GM21619 (cell line): ENCODE measurements around the gene TSC1.

Experiments used
- ATAC-seq: cut with Tn5 transposase; IDR thresholded peaks from one replicate; pipeline ENCODE4 v1.9.1; 2021; ENCODE audit not compliant: unreplicated experiment

The TSC1 gene

DNA sequence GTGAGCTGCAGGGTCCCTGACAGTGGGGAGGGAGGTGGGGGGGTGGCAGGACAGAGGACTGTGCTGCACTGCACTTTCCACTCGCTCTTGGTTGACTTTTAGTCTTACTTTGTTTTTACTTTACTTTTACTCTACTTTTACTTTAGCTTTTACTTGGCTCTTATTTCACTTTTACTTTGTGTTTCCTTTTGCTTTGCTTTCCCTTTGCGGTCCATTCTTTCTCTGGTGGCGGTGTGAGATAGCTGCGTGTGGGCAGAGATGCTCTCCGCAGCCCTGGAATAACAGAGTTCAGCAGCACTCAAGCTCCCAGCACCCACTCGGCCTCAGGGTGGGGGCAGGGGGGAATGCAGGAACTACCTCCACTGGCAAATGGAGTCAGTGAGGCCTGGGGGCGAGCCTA is 71.0 kb downstream of the TSC1 start:
- ATAC-seq = no peak

DNA sequence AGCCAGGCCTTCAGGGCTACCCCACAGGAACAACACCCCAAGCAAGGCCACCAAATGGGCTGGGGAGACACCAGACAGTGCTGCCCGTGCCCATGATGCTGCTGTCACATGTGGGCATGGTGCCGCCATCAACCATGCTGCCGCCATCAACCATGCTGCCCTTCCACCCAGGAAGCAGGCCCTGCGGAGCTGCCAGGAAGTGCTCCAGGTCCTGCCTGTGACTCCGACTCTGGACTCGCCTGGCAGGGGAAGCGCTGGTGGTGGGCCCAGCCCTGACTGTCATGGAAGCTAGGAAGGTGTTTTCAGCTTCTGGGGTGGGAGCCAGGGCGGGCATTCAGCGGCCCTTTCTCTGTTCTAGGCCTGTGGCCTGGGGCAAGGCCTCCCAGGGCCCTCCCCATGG is 75.2 kb downstream of the TSC1 start:
- ATAC-seq = no peak

DNA sequence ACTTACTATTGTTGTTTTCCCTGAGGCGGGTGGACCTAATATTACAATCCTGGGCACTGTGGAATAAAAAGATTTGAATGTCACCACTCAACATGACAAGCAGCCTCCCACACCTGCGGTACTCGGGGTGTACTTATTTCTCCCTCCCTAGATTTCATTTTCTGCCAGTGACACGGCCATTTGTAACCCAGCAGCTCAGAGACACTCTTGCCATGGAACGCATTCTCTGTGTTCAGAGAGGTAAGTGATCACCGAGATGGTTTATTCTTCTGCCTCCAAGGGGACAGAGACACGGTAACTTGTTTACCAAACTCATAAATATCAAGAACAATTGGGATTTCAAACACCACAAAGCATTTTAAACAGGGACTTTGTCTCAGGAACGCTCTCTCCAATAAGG is 77.5 kb downstream of the TSC1 start:
- ATAC-seq = no peak

DNA sequence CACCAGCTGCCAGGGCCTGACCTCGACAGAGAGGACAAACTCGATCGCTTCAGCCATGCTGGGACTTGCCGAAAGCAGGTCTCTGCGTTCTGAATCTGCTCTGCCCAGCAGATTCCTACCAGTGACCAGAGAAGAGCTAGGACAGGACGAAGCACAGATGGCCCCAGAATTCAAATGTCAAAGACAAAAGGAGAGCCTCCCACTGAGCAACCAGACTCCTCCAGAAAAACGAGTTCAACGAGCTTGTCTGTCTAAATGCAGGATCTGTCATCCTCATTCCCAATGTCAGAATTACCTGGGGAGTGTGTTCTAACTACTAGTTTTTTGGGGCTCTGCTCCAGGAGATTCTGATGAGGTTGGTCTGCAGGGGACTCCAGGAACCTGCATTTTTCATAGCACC is 79.7 kb downstream of the TSC1 start:
- ATAC-seq = no peak

DNA sequence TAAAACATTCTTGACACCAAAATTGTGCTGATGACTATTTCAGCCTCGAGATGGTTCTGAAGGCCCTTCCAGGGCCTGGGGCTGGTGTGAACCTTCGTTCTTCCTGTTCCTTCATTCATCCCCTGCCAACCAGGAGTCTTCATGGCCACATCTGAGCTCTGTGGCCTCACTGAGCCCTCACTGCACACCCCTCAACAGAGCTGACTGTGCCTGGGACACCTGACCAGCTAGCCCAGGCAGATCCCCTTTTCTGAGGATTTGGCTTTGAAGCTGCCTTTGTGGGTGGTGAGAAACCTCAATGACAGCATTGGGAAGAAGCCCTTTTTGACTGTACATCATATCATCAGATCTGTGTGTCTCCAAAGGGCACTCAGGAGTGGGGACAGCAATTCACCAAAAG is 80.1 kb downstream of the TSC1 start:
- no peak for ATAC-seq

DNA sequence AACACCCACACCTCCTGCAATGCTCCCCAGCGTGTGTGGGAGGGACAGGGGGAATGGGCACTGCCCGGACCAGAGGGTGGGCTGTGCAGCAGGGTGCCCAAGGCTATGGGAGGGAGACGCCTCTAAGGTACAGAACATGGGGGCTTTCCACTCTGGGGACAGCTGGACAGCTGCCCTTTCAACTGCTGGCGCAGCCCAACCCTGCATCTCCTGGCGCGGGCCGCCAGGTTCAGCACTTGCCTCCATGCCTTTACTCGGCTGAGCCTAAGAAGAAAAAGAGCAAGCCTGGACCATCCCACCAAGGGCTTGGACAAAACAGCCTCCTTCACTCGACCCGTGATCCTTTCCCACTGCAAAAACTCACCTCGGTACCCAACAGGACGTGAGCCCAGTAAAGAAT is 81.3 kb downstream of the TSC1 start:
- ATAC-seq = no peak

DNA sequence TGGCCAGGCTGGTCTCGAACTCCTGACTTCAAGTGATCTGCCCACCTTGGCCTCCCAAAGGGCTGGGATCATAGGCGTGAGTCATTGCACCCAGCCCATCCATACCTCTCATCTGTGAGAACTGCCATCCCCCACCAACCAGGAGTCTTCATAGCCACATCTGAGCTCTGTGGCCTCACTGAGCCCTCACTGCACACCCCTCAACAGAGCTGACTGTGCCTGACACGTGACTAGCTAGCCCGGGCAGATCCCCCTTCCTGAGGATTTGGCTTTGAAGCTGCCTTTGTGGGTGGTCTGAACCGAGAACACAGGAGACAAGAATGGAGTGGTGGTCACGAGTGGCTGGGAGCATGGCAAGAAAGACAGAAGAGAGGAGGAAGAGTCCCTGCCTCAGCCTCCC is 81.9 kb downstream of the TSC1 start:
- no peak for ATAC-seq

DNA sequence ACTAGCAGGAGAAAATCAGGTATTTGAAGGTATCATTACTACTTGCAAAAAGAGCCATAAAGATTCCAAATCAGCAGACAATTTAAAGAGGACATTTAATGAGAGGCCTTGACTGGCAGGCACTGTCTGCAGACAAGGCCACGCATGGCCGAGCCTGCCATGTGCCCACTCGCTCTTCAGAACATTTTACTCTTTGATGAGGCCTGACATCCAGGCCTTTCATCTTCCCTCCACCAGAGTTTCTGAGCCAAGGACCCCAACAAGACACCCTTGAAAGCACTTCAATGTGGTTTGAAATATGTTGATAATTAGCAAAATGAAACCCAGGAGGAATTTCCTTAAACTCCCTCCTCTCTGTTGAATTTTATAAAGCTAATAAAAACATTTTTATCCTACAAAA is 82.8 kb downstream of the TSC1 start:
- no peak for ATAC-seq

DNA sequence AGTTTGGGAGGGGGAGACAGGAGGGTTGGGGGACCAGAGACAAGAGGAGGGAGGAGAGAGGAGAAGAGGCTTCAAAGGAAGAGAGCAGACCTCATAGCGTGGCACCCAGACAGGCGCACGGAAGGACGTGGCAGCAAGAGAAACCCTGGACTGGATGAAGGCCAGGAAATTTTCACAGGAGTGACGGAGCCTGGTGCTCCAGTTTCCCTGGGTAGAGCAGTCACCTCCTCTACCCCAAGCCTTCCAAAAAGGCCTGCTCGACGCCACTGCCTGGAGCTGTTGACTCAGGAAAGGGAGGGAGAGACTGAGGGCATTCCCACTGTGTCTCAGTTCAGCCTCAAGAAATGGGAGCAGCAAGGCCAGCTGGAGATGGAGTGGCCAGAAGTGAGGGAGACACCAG is 85.7 kb downstream of the TSC1 start:
- no peak for ATAC-seq

DNA sequence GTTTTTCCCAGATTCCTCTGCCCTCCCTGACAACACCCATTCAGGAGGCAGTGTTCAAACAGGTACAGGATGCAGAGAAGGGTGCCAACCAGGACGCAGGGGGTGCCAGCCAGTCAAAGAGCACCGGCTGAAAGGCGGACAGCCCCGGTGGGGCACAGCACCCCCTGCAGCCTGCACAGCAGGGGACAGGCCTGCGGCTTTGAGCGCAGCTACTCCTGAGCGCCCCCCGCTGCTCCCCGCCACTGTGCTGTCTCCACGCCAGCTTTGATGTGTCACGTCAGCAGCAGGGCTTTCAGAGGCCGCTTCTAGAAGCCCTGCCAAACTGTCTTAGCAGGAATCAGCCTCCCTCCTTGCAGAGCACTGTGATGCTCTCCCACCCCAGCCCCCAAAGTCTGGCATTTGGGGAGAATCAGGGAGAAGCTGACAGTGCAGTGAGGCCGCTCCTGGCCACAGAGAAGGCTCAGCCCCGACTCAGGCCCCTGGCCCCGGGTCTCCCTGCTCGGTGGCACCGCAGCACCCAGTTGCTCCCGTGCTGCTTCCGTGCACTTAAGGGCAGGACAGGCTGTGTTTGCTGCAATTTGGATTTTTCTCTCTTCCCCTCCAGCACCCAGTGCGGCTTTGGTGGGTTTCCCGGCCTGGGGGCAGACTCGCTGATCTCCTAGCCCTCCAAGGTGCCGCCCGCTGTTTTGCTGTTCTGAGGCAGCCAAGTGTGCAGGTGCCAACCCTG is 86.6 kb downstream of the TSC1 start:
- no peak for ATAC-seq

DNA sequence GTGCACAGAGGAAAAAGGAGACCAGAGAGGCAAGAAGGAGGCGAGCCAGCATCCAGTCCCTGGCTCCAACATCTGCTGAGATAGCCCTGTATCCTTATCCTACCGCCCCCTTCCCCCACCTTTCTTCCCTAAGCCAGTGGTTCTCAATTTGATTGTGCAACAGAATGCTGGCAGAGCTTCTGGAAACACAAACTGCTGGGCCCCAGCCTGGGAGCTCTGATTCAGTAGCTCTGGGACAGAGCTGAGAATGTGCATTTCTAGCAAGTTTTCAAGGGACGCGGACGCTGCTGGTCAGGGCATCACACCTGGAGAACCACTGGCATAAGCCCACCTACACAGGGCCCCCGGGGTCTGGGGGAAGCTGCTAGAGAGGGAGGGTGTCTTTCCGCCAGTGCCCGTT is 87.4 kb downstream of the TSC1 start:
- ATAC-seq = no peak

DNA sequence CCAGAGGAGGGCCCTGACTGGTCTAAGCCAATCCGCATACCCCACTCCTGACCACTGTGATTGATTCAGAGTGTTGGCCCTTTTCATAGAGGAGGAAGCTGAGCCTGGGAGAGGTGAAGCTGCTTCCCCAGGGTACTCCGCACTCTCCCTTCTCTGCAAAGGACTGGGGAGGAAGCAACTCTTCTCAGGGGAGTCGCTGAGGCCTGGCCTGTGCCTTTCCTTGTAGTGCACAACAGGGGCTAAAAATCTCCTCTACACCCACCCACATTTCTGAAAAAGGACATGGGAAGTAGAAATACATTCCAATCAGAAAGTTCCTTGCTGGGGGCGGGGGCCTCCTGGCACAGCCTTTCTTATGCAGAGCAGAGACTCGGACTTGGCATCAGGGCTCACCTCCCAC is 88.5 kb downstream of the TSC1 start:
- no peak for ATAC-seq

DNA sequence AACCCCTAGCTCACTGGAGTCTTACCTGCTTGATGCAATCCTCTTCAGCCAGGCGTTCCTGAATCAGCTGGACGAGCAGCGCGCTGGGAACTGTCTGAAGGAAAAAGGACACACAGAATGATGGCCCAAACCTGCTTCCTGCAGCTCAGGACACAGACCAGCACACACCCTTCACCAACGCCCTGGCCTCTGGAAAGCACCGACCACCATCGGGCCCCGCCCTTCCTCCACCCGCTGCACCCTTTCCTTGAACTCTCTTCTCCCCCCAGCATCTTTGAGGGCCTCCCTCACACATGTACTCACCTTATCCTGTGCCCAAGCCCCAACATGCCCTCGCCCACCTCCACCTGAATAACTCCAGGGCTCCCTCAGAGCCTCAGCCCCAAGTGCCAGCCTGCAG is 89.6 kb downstream of the TSC1 start:
- ATAC-seq = no peak

DNA sequence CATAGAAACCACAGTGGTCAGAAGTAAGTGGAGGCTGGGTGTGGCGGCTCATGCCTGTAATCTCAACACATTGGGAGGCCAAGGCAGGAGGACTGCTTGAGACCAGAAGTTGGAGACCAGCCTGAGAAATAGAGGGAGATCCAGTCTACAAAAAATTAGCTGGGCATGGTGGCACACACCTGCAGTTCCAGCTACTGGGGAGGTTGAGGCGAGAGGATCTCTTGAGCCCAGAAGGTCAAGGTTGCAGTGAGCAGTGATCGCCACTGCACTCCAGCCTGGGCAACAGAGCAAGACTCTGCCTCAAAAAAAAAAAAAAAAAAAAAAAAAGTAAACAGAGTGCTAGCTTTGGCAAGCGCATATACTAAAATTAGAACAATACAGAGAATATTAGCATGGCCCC is 90.9 kb downstream of the TSC1 start:
- ATAC-seq = no peak

DNA sequence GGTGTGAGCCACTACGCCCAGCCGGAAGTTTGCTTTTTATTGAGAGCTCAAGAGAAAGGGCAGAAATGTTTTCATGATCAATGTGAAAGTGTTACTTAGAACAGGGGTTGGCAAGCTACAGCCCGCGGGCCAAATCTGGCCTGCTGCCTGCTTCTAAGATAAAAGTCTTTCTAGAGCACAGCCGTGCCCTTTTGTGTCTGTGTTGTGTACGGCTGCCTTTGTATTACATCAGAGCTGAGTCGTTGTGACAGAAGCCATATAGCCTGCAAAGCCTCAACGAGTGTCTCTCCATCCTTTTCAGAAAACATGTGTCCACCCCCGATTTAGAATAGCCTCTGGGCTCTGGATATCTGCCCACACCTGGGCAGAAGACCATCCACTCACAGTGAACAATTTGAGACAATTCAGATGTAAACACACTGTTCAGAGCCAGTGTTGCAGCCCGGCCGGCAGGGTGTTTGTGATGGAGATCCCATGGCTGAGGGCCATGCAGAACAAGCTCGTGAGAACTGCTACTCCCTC is 95.2 kb downstream of the TSC1 start:
- no peak for ATAC-seq

DNA sequence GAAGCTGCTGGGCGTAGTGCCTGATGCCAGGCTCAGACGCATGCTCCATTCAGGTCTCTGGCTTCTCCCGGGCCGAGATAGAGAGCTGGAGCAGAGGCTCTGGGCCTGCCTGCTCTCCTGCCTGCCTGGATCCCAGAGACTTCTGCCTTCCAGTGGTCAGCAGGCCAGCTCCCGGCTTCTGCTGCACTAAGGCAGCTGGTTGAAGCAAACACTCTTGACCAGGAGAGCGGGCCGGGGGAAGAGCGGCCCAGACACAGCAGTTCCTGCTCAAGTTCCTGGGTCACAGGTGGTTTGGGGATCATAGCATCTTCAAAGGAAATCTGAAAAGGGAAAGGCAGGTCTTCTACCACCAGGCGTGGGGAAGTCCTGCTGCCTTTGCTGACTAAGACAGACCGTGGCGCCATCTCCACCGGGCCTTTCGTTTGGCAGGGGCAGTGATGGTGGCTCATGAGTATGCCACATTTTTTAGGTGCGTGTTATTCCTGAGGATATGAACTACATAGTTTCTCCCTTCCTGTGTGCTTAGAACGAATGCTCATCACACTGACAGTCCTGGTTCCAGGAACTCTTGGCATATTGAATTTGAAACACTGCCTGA is 97.4 kb downstream of the TSC1 start:
- ATAC-seq = no peak

DNA sequence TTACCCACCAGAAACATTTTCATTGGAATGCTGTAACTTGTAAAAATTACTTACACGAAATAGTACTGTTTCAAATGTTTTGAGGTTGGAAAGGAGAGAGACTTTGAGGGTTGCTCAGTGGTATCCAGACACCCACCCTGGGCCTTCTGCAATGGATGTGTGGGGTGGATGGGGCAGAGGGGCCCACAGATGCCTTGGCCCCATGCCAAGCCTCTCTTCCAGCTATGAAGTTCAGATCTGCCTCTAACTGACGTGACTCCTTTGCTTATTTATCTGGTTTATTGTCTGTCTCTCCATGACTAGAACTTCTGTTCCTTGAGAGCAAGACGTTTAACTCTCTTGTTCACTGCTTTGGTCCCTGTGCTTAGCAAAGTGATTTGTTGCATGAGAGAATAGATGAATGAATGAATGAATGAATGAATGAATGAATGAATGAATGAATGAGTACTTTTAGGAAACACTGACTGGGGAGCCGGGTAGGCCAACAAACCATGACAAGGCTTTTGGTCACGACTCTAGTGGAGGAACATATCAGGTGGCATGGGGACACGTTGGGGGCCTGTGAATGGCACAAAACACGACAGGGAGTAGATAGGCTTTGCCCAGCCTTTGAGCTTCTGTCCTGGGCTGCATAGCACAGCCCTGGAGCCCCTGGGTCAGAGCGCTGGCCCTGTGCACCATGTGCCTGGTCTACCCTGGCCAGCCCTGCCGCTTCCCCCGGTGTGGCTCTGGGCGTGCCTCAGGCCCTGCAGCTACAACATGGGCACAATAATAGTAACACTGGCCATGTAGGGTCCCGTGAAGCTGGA is 98.1 kb downstream of the TSC1 start:
- no peak for ATAC-seq

DNA sequence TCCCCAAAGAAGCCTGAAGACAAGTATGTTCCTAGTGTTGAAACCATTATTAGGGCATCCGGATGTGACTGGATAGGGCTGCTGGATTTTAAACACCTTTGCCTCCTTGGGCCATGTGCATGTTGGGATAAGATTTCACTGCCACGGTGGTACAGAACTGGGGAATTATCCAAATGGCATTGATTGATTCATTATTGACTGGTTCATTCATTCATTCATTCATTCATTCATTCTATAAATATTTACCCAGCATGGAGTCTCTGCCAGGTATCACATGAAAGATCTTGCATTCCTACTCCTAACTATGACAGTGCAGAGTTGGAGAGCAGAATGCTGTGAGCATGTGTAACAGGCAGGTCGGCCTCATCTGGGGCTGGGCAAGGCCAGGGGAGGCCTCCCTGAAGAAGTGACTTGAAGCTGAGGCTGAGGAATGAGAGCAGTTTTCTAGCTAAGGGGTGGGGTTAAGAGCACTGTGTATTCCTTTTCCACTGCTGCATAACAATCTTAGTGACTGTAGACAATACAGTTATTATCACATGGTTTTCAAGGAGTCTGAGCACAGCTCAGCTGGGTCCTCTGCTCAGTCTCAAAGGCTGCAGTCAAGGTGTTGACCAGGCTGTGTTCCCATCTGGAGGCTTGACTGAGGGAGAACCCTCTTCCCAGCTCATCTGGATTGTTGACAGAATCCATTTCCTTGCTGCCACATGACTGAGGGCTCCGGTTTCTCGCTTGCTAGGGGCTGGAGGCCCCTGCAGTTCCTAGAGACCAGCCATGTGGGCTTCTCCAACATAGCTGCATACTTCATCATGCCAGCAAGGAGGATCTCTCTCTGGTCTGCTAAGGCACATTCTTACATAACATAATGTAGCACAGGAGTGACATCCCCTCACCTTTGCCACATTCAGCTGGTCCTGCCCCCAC is 102.0 kb downstream of the TSC1 start:
- ATAC-seq = no peak
